ENCODE results near the gene SUN2.

SUN2 gene

DNA sequence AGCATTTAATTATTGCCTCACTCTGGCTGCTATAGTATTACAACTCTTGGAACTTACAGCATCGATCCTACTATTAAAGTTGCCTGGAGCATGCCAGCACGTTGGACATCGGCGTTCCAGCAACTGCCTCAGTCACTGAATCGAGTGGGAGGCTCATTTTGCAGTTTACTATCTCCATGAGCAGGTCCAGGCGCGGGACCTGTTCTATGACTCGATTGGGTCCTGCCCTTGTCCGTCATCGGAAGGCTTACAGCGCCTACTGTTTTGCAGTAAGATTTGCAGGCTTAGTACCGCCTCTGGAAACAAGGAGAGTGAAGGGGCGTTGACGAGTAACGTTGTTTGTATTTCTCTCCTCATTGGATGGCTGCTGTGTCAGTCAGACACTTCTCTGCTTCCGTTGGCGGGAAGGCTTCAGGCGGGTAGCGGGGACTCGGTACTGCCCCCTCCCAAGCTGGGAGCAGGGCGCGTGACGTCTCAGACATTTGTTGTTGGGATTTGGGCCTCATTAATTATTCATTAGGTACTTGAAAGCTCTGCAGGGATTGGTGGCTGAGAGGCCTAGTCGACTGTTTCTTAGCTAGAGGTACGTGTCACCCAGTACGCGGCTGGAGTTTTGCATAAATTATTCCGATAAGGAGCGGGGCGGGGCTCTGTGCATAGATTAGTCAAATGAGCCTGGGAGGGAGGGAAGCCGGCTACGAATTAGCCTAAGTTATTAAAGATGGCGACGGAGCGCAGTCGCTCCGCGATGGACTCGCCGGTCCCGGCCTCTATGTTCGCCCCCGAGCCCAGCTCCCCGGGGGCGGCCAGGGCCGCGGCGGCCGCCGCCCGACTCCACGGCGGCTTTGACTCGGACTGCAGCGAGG is 50.3 kb downstream of the SUN2 start, which contains the start of gene GTPBP1:
Gene GTPBP1, plus strand, starts transcription at position 710 of the 866 bp plus-strand sequence. Its CDS starts 12 bp downstream, at position 722.
- H3K4me1 ChIP-seq (ENCODE audit: low read depth, poor library complexity, severe bottlenecking) = peaks cover 36% of the 10 kb centered on the region
- H3K4me2 ChIP-seq = peak within 1 kb of the TSS; percentile 97
- 0 out of 2 replicates have a peak, but pooled peaks cover 3% of the 10 kb centered on the region for H3K36me3 ChIP-seq (ENCODE audit: insufficient read depth)
- peak within 1 kb of the TSS; percentile 86 for H2AFZ ChIP-seq (ENCODE audit: low read depth)
- no peaks in the 10 kb centered on the region; the same call in 1 of the 2 replicates for H4K20me1 ChIP-seq (ENCODE audit: insufficient read depth)
- peak within 1 kb of the TSS; percentile 88 for H3K9ac ChIP-seq
- TF ChIP-seq, protein P1, sequence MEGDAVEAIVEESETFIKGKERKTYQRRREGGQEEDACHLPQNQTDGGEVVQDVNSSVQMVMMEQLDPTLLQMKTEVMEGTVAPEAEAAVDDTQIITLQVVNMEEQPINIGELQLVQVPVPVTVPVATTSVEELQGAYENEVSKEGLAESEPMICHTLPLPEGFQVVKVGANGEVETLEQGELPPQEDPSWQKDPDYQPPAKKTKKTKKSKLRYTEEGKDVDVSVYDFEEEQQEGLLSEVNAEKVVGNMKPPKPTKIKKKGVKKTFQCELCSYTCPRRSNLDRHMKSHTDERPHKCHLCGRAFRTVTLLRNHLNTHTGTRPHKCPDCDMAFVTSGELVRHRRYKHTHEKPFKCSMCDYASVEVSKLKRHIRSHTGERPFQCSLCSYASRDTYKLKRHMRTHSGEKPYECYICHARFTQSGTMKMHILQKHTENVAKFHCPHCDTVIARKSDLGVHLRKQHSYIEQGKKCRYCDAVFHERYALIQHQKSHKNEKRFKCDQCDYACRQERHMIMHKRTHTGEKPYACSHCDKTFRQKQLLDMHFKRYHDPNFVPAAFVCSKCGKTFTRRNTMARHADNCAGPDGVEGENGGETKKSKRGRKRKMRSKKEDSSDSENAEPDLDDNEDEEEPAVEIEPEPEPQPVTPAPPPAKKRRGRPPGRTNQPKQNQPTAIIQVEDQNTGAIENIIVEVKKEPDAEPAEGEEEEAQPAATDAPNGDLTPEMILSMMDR (conservative IDR thresholded peaks at IDR 0.05; ENCODE audit: low read depth, low read length) = peak; percentile 25; the same call in 1 of the 2 replicates
- no peaks in the 10 kb centered on the region for H3K27me3 ChIP-seq (ENCODE audit: insufficient read depth, low read depth)
- peak within 1 kb of the TSS; percentile 93 for H3K27ac ChIP-seq
- H3K79me2 ChIP-seq (ENCODE audit: insufficient read depth, low read depth) = peaks cover 44% of the 10 kb centered on the region
- peak within 1 kb of the TSS; percentile 48 for H3K4me3 ChIP-seq (IDR thresholded peaks at IDR 0.05; ENCODE audit: insufficient read depth, low read depth, low read length)

DNA sequence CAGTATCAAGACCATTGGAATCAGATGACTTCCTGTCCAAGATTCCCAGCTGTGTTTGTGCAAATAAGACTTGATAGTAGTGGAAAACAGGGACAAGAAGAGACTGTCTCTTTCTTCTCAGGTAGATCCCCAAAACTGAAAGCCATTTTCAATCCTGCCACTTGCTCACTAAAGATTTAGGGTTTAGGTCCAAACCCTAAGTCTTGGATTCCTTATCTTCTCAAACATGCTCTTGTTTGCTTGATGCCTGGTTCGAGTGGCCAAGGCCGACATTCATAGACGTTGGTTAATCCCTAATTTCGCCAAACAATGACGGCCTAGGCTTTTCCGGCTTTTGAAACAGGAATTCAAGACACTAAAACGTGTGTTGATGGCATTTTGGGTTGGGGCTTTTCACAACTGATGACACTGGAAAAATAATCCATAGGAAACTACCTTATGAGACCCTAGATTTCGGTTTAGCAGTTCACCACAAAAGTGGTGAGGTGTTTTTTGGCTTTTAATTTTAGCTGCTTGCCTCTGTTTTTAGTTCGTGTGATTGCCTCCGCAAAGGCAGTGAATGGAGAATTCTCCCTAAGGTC is 51.1 kb downstream of the SUN2 start:
- peak overlapping the region; percentile 86 for H2AFZ ChIP-seq (ENCODE audit: low read depth)
- H4K20me1 ChIP-seq (ENCODE audit: insufficient read depth) = no peaks in the 10 kb centered on the region; the same call in 1 of the 2 replicates
- H3K4me1 ChIP-seq (ENCODE audit: low read depth, poor library complexity, severe bottlenecking) = peaks cover 33% of the 10 kb centered on the region
- H3K4me3 ChIP-seq (IDR thresholded peaks at IDR 0.05; ENCODE audit: insufficient read depth, low read depth, low read length) = no peak overlapping the region
- TF ChIP-seq, protein P1 (conservative IDR thresholded peaks at IDR 0.05; ENCODE audit: low read depth, low read length) = no peak
- H3K27ac ChIP-seq = peak overlapping the region; percentile 93
- H3K36me3 ChIP-seq (ENCODE audit: insufficient read depth) = no peaks in the 10 kb centered on the region
- H3K4me2 ChIP-seq = peak overlapping the region; percentile 97
- no peaks in the 10 kb centered on the region for H3K27me3 ChIP-seq (ENCODE audit: insufficient read depth, low read depth)
- H3K9ac ChIP-seq = peak overlapping the region; percentile 83
- H3K79me2 ChIP-seq (ENCODE audit: insufficient read depth, low read depth) = peaks cover 40% of the 10 kb centered on the region

DNA sequence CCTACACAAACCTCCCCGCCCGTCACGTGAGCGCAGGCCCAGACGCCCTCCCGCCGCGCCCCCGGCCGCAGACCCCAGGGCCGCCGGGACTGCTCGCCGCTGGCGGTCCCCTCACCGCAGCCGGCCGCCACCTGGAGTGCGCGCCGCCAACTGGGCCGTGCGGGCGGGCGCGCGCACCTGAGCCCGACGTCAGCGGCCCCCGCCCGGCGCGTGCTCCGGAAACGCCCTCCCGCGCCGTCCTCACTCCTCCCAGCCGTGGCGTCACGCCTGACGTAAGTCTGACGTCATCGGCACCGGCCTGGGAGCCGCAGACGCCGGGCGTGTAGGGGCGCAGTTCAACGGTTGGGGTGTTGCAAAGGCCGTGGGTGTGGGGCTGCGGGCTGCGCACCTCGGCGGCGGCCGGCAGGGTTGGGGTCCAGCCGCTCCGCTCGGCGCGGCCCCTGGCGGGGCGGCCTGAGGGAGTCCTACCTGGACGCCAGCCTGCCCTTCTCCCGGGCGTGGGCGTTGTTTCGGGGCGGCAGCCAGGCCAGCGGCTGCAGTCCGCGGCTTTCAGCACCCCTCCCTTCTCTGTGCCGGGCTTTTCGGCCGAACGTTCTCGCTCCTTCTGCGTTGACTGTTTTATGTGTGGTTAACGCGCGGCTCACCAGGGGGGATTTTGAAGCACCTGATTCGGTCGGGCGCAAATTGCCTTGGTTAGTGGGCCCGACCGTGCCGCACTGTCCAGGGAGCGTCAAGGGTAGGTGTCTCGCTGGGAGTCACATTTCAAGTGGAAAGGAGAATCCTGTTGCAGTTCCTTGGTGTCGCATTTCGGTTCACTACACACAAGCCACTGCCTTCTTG is 54.8 kb downstream of the SUN2 start, which contains the start of gene JOSD1:
Gene JOSD1, minus strand, starts transcription at position 155 of the 840 bp plus-strand sequence. CDS start 956 bp downstream, outside the sequence.
- Histone ChIP-seq H3K4me3 (IDR thresholded peaks at IDR 0.05; ENCODE audit: insufficient read depth, low read depth, low read length) (no peak within 1 kb of the TSS), H3K27me3 (ENCODE audit: insufficient read depth, low read depth) (no peaks in the 10 kb centered on the region), H3K27ac (peak within 1 kb of the TSS; percentile 84), H3K36me3 (ENCODE audit: insufficient read depth) (no peaks in the 10 kb centered on the region), H4K20me1 (ENCODE audit: insufficient read depth) (no peaks in the 10 kb centered on the region), H3K4me1 (ENCODE audit: low read depth, poor library complexity, severe bottlenecking) (peaks cover 41% of the 10 kb centered on the region), H2AFZ (ENCODE audit: low read depth) (peak within 1 kb of the TSS; percentile 80), H3K4me2 (peak within 1 kb of the TSS; percentile 68), H3K9ac (peak within 1 kb of the TSS; percentile 95), H3K79me2 (ENCODE audit: insufficient read depth, low read depth) (peaks cover 36% of the 10 kb centered on the region)
- TF ChIP-seq, protein P1 (conservative IDR thresholded peaks at IDR 0.05; ENCODE audit: low read depth, low read length) = no peak

DNA sequence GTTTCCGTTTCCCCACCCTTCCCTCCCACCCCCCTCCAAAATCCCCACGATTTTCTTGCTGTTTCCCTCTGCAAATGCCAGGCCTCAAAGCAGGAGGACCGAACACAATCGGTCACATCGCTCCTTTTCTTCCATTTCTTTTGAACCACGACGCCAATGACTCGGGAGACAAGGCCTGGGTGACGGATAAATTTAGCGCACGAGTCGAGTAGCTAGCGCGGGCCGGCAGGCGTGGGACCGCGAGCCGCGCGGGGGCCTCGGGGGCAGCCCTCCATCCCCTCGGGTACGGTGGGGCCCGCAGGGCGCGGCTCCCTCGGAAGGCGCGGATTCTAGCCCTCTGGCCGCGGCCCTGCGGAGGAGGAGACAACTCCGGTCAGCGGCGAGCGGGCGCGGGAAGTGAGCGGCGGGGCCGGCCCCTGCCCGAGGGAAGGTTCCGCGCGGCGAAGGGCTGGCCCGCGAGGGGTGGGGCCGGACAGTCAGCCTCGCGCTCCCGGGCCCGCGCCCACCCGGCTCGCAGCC is 55.5 kb downstream of the SUN2 start:
- no peaks in the 10 kb centered on the region for H3K36me3 ChIP-seq (ENCODE audit: insufficient read depth)
- H3K79me2 ChIP-seq (ENCODE audit: insufficient read depth, low read depth) = peaks cover 36% of the 10 kb centered on the region
- TF ChIP-seq, protein P1 (conservative IDR thresholded peaks at IDR 0.05; ENCODE audit: low read depth, low read length) = no peak
- H3K27me3 ChIP-seq (ENCODE audit: insufficient read depth, low read depth) = no peaks in the 10 kb centered on the region
- H3K9ac ChIP-seq = peak overlapping the region; percentile 95
- H3K27ac ChIP-seq = peak overlapping the region; percentile 84
- no peak overlapping the region for H3K4me3 ChIP-seq (IDR thresholded peaks at IDR 0.05; ENCODE audit: insufficient read depth, low read depth, low read length)
- no peaks in the 10 kb centered on the region for H4K20me1 ChIP-seq (ENCODE audit: insufficient read depth)
- H3K4me1 ChIP-seq (ENCODE audit: low read depth, poor library complexity, severe bottlenecking) = peaks cover 41% of the 10 kb centered on the region
- peak overlapping the region; percentile 68 for H3K4me2 ChIP-seq
- H2AFZ ChIP-seq (ENCODE audit: low read depth) = peak overlapping the region; percentile 80
